Epithelial cell of prostate (primary cell): ENCODE measurements around the gene TBCD.
"Not testable (repeated sequence)": the region's sequence is repeated elsewhere in the genome, so short reads cannot be mapped to it uniquely, and the experiment has no call there.

Source experiments
- DNase-seq: peaks from one replicate; pipeline ENCODE4 v3.0.0-alpha.2; 2011; ENCODE audit warnings: low read depth, low spot score
- H3K27ac ChIP-seq: fragments of 450-650 bp; 2 replicates; pipeline ENCODE4 v1.5.1; 2017; ENCODE audit warnings: mild to moderate bottlenecking

The TBCD gene

DNA sequence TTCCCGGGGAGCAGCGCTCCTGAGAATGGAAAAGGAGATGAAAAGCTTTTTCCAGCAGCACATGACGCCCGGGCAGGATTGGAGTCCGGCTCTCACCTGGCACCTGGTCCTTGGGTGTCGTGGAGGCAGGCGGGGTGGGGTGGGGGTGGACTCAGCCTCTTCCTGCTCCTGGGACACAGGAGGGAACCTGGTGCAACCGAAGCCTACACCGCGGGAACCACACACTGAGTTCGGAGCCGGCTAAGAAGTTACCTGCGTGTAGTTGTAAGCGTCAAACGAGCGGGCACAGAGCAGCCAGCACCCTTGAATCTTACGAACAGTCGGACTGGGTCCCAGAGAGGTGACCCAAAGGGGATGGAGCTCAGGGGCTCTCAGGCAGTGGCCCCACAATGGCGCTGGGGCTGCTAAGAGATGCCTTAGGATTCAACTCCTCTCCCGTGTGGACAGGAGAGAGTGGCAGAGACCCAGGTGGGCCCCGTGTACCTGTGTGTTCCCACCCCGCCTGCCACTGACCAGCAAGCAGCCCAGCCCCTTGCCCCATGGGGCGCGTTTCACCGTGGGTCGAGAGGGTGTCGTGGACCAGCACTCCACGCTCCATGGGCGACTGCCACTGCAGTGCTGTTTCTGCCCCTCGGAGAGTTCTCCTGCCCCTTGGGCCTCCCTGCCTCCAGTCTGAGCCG is 221.7 kb downstream of the TBCD start:
- no peak for DNase-seq
- H3K27ac ChIP-seq, result no peak overlapping the region

DNA sequence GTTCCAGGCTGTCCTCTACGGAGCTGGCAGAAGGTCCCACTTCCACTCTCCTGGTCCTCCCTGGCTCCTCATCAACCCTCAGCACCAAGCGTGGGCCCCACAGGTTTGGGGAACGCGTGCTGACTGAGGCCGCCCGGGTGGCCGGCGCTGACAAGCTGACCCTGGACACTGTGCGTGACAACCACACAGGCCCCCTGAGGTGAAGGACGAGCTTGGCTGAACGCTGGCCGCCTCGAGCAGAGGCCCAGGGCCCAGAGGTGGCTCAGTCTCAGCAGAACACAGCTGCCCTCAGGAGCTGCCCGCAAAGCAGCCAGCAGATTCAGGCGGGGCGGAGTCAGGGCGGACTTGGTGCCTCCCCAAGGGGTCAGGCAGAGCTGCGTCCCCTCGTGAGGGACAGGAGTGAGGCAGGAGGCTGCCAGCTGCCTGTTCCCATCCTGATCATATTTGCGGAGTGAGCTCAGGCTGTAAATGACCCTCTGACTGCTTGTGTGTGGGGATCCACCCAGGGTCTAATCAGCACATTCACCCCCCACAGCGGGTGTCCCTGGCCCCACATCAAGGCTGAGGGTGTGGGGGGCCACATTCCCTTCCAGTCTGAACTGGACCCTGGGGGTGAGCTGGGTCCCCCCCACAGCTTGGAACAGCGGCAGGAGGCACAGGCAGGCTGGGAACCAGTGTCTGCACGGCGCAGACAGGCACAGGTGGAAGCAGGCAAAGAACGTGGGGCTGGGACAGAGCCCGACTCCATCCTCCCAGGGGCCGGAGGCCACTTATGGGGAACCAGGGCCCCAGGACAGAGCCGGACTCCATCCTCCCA is 222.5 kb downstream of the TBCD start:
- no peak for DNase-seq
- H3K27ac ChIP-seq, result no peak overlapping the region

DNA sequence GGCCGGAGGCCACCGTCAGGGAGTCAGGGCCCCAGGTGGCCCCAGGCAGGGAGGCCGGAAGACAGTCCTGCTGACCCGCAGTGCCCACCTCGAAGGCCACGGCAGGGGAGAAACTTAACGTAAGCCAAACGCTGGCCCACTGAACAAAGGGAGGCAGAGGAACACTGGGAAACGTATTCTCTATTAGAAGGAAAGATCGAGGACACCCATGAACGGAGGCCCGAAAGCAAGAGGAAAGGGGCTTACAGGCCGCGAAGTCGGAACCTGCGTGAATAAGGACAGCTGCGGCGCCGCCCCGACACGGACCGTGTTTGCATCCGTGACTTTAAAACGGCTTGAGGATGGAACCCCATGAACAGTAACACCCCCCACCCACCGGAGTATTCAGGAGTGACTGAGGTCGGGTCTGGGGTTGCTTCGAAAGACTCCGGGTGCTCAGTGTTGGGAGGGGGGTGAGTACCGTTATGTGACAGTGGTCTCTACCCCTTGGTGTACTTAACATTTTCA is 225.2 kb downstream of the TBCD start:
- H3K27ac ChIP-seq, result no peak overlapping the region
- no peak for DNase-seq

DNA sequence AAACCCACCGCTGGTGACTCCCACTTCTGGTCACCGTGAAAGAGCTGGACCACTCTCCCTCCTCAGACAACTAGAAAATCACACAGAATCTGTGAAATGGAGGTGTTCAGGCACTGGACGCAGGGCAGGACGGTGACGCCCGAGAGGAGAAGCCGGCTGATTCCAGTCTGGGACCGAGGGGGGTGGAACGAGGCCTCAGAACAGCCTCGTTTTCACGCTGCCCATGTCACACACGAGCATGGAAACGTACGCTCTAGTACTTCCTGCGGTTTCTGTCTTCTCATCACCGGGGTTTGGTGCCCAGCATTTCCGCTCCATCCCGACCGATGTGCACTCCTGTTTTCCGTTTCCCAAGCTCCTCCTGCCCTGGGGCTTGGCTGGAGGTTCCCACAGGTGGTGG is 225.7 kb downstream of the TBCD start:
- H3K27ac ChIP-seq, result no peak overlapping the region
- DNase-seq, result no peak

DNA sequence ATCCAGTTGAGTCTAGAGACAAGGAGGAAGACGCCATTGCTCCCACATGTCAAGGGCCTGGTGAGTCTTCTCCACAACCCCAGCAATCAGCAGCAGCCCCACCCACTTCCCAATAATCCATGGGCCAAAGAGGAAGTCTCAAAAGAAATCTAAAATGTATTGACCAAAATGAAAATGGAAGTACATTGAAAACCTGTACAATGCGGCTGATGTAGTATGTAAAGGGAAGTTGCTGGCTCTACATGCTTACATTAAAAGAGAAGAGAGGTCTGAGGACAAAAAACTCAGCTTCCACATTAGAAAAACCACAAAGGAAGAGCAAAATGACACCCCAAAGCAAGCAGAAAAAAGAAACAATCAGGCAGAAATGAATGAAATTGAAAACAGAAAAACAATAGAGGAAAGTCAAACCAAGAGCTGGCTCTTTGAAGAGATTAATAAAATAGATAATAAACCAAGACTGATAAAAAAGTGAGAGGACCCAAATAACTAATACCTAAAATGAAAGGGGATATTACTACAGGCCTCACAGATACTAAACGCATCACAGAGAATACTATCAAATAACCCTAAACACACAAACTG is 227.0 kb downstream of the TBCD start:
- no peak overlapping the region for H3K27ac ChIP-seq
- no peak for DNase-seq

DNA sequence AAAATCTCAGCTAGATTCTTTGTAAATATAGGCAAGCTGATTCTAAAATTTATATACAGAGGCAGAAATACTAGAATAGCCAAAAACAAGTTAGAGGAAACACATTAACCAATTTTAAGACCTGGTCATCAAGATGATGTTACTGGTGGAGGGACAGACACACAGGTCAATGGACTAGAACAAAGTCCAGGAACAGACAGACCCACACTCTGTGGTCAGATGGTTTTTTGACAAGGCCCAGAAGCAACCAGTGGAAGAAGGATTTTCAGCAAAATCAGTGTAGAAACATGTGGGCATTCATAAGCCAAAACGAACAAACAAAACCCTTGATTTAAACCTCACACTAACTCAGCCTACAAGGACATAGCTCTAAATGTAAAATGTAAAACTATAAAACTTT is 227.9 kb downstream of the TBCD start:
- no peak overlapping the region for H3K27ac ChIP-seq
- no peak for DNase-seq

DNA sequence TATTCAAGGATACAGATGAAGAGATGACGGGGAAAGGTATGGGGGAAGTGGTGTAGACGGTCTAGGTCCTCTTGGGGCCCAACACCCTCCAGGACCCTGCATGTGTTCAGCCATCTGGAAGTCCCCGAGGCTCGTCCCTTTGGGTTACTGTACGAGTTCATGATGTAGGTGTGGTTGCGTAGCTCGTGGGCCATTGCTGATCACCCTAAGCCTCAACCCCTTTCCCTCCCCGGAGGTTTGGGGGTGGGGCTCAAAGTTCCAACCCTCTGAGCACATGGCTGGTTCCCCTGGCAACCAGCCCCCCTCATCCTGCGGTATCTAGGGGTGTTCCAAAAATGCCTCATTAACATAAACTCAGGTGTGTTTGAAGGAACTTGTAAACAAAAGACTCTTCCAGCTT is 228.8 kb downstream of the TBCD start:
- DNase-seq, result no peak
- no peak overlapping the region for H3K27ac ChIP-seq

DNA sequence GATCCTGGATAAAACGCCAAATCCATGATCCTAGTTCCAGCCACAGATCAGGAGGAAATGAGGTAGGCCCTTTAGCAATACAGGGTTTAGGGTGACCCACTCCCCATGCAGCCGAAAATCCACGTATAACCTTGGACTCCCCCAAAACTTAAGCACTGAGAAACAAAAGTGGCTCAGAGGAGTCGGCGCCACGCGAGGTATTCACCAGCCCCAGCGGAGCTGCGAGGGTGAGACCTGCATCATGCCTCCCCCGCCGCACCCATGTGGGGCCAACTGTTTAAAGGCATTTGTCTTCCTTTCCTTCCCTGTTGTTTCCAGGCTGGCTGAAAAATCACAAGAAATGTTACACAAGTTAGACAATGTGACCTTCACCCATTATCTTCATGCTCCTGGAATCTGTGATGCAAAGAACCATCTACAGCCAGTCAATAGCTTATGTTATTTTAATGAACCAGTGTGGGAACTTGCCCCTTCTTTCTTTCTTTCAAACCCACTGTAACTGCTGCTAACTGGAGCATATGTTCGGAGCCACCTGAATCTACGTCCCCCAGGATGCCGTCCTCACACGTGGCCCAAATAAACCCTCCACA is 229.4 kb downstream of the TBCD start:
- no peak overlapping the region for H3K27ac ChIP-seq
- no peak for DNase-seq

DNA sequence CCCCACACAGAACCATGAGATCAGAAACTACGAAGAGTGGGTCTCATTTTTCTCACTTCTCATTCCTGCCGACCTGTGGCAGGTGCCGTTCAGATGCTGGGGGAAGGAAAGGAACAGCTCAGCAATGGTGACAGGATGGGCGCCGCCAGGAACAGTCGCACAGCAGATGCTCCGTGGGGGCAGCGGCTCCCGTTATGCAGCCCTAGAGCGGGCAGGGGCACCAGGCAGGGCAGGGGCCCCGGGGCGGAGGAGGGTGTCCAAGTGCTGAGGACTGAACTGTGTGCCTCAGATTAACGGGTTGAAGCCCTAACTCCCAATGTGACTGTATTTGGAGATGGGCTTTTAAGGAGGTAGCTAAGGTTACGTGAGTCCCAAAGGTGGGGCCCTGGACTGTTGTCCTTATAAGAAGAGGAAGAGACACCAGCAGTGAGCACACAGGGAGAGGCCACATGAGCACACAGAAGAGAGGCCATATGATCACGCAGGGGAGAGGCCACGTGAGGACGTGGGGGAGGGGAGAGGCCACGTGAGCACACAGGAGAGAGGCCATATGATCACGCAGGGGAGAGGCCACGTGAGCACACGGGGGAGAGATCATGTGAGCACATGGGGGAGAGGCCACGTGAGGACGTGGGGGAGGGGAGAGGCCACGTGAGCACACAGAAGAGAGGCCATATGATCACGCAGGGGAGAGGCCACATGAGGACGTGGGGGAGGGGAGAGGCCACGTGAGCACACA is 231.8 kb downstream of the TBCD start:
- DNase-seq, result no peak
- no peak overlapping the region for H3K27ac ChIP-seq

DNA sequence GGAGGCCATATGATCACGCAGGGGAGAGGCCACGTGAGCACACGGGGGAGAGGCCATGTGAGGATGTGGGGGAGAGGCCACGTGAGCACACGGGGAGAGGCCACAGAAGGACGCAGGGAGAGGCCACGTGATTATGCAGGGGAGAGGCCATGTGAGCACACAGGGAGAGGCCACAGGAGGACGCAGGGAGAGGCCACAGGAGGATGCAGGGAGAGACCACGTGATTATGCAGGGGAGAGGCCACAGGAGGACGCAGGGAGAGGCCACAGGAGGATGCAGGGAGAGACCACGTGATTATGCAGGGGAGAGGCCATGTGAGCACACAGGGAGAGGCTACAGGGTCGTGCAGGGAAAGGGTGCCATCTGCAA is 232.4 kb downstream of the TBCD start:
- not testable (repeated sequence) for H3K27ac ChIP-seq, DNase-seq

DNA sequence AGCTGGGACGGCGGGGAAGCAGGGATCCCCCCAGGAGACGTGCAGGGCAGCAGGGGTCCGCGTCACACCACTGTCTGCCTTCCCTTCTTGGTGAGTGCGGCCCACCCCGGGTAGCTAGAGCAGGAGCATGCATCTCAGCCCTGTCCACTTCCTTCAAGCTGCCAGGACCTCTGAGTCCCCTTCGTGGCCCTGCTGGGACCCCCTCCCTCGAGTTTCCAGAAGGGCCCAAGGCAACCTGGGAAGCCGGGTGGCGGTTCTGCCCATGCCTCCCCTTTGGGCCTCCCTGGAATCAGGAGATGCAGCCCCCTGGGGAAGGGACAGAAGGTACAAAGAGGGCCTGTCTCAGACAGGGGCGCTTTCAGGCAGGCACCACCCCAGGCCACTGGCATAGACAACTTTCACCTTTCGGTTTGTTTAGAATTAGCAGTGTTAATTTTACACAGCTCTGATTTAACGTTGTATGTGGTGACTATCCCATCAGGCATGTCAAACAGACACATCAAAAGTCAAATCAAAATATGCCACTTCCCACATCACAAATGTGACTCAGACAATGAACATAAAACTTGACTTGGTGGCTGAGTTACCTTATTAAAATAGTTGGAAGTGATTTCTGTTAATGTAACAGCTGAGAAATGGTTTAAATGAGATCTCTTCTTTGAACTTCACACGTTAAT is 233.0 kb downstream of the TBCD start:
- DNase-seq, result no peak
- no peak overlapping the region for H3K27ac ChIP-seq

DNA sequence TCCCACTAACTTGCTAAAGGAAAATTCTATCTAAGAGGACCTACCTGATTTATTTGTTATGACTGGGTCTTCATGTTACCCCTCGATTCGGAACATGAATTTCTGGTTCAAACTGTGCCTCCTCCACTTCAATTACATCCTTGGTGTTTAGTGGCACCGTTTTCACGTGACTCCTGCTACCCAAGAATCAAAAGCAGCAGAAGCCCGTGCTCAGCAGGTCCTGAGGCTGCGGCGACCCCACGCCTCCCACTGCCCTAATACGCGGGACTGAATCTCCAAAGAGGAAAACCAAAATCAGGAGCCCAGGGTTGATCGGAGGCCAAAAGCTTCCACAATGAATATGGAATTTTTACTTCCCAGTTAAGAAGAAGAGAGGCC is 233.6 kb downstream of the TBCD start:
- no peak overlapping the region for H3K27ac ChIP-seq
- DNase-seq, result no peak

DNA sequence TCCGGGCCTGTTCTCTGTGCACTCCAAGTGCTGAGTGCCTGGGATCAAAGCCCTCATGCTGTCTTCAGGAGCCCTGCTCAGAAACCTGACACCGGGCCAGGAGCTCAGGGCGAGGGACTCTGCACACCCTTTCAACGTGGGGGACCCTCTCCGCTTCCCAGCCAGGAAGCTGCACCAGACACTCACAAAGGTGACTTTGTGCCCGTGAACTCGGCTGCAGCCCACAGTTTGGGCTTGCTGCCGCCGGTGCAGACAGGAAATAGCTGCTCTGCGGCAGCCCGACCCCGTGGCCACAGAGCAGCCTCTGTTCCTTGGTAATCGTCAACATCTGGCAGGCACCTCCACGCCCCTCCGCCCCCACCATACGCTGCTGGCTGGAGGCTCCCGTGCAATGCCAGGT is 234.1 kb downstream of the TBCD start:
- no peak overlapping the region for H3K27ac ChIP-seq

DNA sequence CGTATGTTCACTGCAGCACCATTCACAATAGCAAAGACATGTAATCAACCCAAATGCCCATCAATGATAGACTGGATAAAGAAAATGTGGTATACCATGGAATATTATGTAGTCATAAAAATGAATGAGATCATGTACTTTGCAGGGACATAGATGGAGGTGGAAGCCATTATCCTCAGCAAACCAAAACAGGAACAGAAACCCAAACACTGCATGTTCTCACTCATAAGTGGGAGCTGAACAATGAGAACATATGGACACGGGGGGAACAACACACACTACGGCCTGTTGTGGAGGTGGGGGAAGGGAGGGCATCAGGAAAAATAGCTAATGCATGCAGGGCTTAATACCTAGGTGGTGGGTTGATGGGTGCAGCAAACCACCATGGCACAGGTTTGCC is 237.2 kb downstream of the TBCD start:
- not testable (repeated sequence) for DNase-seq, H3K27ac ChIP-seq

More for the DNA sequence above, 234.1 kb downstream of the TBCD start:
- DNase-seq, result no peak

DNA sequence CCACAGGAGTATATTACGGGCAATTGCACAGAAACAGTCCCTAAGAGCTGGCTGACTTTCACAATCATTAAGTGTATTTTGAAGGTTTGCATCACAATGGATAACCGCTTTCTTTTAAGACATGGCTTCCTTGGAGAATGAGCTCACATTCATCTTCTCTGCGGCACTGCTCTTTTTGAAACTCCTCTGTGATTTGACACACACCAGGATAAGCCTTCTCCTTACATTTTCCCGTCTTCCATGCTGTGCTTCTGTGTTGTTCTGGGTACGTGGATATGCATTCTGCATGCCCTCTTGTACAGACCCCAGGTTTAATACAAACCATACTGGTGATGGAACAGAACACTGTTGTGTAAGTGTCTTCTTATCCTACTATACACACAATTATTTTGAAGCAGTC is 238.0 kb downstream of the TBCD start:
- no peak overlapping the region for H3K27ac ChIP-seq
- DNase-seq, result no peak

DNA sequence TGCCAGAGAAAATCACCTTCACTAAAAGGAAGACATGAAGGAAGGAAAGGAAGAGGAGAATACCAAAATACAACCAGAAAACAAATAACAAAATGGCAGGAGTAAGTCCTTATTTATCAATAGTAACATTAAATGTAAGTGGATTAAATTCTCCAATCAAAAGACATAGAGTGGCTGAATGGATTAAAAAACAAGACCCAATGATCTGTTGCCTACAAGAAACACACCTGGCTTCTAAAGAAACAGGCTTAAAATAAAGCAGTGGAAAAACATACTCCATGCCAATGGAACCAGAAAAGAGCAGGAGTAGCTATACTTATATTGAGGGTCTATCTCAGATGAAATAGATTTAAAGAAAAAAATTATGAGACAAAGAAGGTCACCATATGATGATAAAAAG is 241.1 kb downstream of the TBCD start:
- no peak overlapping the region for H3K27ac ChIP-seq

More for the DNA sequence above, 241.1 kb downstream of the TBCD start:
- no peak for DNase-seq
